Heart left ventricle (tissue), 16 donors: ENCODE results near the gene LRRC2. TPM values are rescaled to one million over a fixed set of nuclear protein-coding genes. Genes with fewer than 3 reads are reported as not detected.

Experiments
- ATAC-seq, 4 donors: fragments of 200-7000 bp; cut with Tn5 transposase; one replicate each; pipeline ENCODE4 v1.9.1; 2020 to 2022; ENCODE audit warnings: moderate library complexity in 4 of 4, mild to moderate bottlenecking in 3 of 4, moderate number of reproducible peaks in 1 of 4
- DNase-seq, 5 donors: peaks; one replicate each; pipeline ENCODE4 v3.0.0-alpha.2; 2020
- H3K27ac ChIP-seq, 12 donors: fragments of 200-600 bp; sonication (generic) in 4 of 12; one replicate each; pipeline versions ENCODE4 v1.5.0 to v1.8.0; 2016 to 2022; ENCODE audit warnings: mild to moderate bottlenecking in 2 of 12
- H3K27me3 ChIP-seq, 9 donors: fragments of 200-600 bp; sonication (generic) in 2 of 9; one replicate each; pipeline versions ENCODE4 v1.5.1 to v1.8.0; 2016 to 2022; ENCODE audit warnings: mild to moderate bottlenecking in 3 of 9
- H3K36me3 ChIP-seq, 9 donors: fragments of 200-600 bp; sonication (generic) in 2 of 9; one replicate each; pipeline versions ENCODE4 v1.5.0 to v1.8.0; 2018 to 2022; ENCODE audit warnings: mild to moderate bottlenecking in 2 of 9
- H3K4me1 ChIP-seq, 12 donors: fragments of 200-600 bp; sonication (generic) in 4 of 12; one replicate each; pipeline versions ENCODE4 v1.5.0 to v1.8.0; 2016 to 2022; ENCODE audit warnings: mild to moderate bottlenecking in 3 of 12
- H3K4me3 ChIP-seq, 12 donors: fragments of 200-600 bp; sonication (generic) in 4 of 12; one replicate each; pipeline versions ENCODE4 v1.5.0 to v1.8.0; 2017 to 2022; ENCODE audit warnings: mild to moderate bottlenecking in 9 of 12, moderate library complexity in 4 of 12
- H3K9me3 ChIP-seq, 12 donors: fragments of 200-600 bp; sonication (generic) in 4 of 12; one replicate each; pipeline versions ENCODE4 v1.5.0 to v1.8.0; 2016 to 2022; ENCODE audit warnings: mild to moderate bottlenecking in 1 of 12
- CTCF ChIP-seq, 12 donors: fragments of 200-600 bp; sonication (generic) in 4 of 12; IDR thresholded peaks; one replicate each; pipeline versions ENCODE4 v1.5.0 to v1.8.0; 2018 to 2022; ENCODE audit warnings: antibody characterized with exemption in 12 of 12, mild to moderate bottlenecking in 5 of 12
- POLR2A ChIP-seq, 2 donors: fragments of 450-650 bp; IDR thresholded peaks; one replicate each; pipeline ENCODE4 v1.6.1; 2017; ENCODE audit warnings: antibody characterized with exemption in 2 of 2, mild to moderate bottlenecking in 2 of 2, moderate library complexity in 2 of 2
- WGBS, 4 donors: extraction: QIAGEN DNeasy Blood & Tissue Kit in 2 of 4; methylation state at CpG; one replicate each; pipeline versions ENCODE4 v1.1.5 to v1.1.7; 2013 to 2018; 5-methylcytosine and 5-hydroxymethylcytosine counted together
- intact Hi-C, 10 donors: fragments of 100-400 bp; cut with DNase I; formaldehyde crosslinking; loops; one replicate each; pipeline versions ENCODE4 v1.11.1 to v1.14.2; 2022
- polyA plus RNA-seq, 2 donors: library from polyadenylated mRNA; stranded (reverse); fragments of 200-250 nt; gene quantifications; one replicate each; pipeline ENCODE4 v1.2.3, GENCODE V29; 2013
- total RNA-seq, 9 donors: library from RNA; depleted of rRNA in 2 of 9; stranded (reverse); fragments of >200 nt in 2 of 9; fragmentation: NEBNext Ultra II Directional in 3 of 9; extraction: Animal tissue kit (Norgen Biotek cat#: 25700) in 3 of 9; gene quantifications; one replicate each; pipeline versions ENCODE4 v1.1.0 to v1.2.4, GENCODE V29; 2016 to 2023
- donor health status: ischemic (EF 13 %, LVEDD 7.1; RV severe dilation, severe dysfunction).
- donor health status: healthy with polysubstance abuse.
- donor health status: DM: no; HTN: yes; CAD: no.
- donor health status: DM: no; HTN: no; CAD: no.
- donor health status: ischemic (EF 25% LVEDD 6.9; RV normal size, moderate dysfunction).
- donor health status: ischemic (EF 25% LVEDD 5.7; RV mildly dilated, moderate dysfunction).
- donor health status: healthy.
- donor health status: DM: yes; HTN: yes; CAD: no.
- donor health status: ischemic (EF 35%, LVEDD 5.7; RV mildly dilated, moderate dysfunction).
- donor health status: nonischemic (EF 11% LVEDD 7.7; RV severe dilation, severe dysfunction).
- donor health status: DM: yes; HTN: yes; CAD: no.
- donor health status: PGD.
- donor health status: ischemic (EF 29% LVEDD 5.4; RV normal size, mild dysfunction).
- donor health status: nonischemic (EF 23%, LVEDD 6.1; RV moderate dilation, normal function).

LRRC2 gene
- total and polyA plus RNA-seq, 11 donors, result 20.7 to 147 (median 83.7) TPM

GRCh38 chr3:46576879-46577278 is 10.8 kb upstream of the LRRC2 start:
- Histone ChIP-seq H3K27me3 (peaks cover 0 to 18% (median 0%) of the 10 kb centered on the region in 9 donors), H3K4me3 (no peak overlapping the region), H3K9me3 (no peaks in the 10 kb centered on the region), H3K27ac (no peak overlapping the region), H3K36me3 (no peaks in the 10 kb centered on the region), H3K4me1 (peaks cover 0 to 13% (median 3%) of the 10 kb centered on the region in 12 donors)
- WGBS, 4 donors, result 45 to 57% (median 48%) methylated on average over 19 to 21 of the region's 21 CpGs
- ATAC-seq (peak in 1 of 4 donors; percentile 29), DNase-seq (no peak)
- intact Hi-C loops, result loop anchor here in 2 of 10 donors (10.0 kb wide), 1 partner anchor 48 kb away; no protein-coding TSS in a partner anchor
- TF ChIP-seq CTCF (IDR thresholded peaks at IDR 0.05) (no peak), POLR2A (IDR thresholded peaks at IDR 0.05) (no peak)

GRCh38 chr3:46576386-46576785 is 10.3 kb upstream of the LRRC2 start:
- Histone ChIP-seq H3K4me3 (no peak overlapping the region), H3K4me1 (peaks cover 0 to 13% (median 3%) of the 10 kb centered on the region in 12 donors), H3K9me3 (no peaks in the 10 kb centered on the region), H3K27me3 (peaks cover 0 to 21% (median 0%) of the 10 kb centered on the region in 9 donors), H3K27ac (no peak overlapping the region), H3K36me3 (no peaks in the 10 kb centered on the region)
- no peak for ATAC-seq
- WGBS, 4 donors, result 80 to 86% (median 83%) methylated on average over 10 of the region's 10 CpGs
- no peak for DNase-seq
- TF ChIP-seq CTCF (IDR thresholded peaks at IDR 0.05), result no peak
- TF ChIP-seq POLR2A (IDR thresholded peaks at IDR 0.05), result no peak
- intact Hi-C loops, result loop anchor here in 2 of 10 donors (10.0 kb wide), 1 partner anchor 48 kb away; no protein-coding TSS in a partner anchor

GRCh38 chr3:46575577-46576222 is 9.6 kb upstream of the LRRC2 start:
- H3K27me3 ChIP-seq, result peaks cover 0 to 21% (median 0%) of the 10 kb centered on the region in 9 donors

More at GRCh38 chr3:46575577-46576222, 9.6 kb upstream of the LRRC2 start:
- H3K27ac ChIP-seq, result no peak overlapping the region
- no peak overlapping the region for H3K4me3 ChIP-seq
- no peak for DNase-seq
- ATAC-seq, result no peak
- H3K36me3 ChIP-seq, result no peaks in the 10 kb centered on the region
- WGBS, 4 donors, result 84 to 89% (median 86%) methylated on average over 11 of the region's 11 CpGs
- intact Hi-C loops, result loop anchor here in 3 of 10 donors (2.0 to 10.0 kb wide), 2 partner anchors 49 kb away; no protein-coding TSS in a partner anchor
- TF ChIP-seq CTCF (IDR thresholded peaks at IDR 0.05) (no peak), POLR2A (IDR thresholded peaks at IDR 0.05) (no peak)
- H3K4me1 ChIP-seq, result peaks cover 0 to 13% (median 3%) of the 10 kb centered on the region in 12 donors
- H3K9me3 ChIP-seq, result no peaks in the 10 kb centered on the region
